Hematopoietic multipotent progenitor cell treated with erythropoietin and hydrocortisone succinate and interleukin-3 and kit ligand, for 8 days (in vitro differentiated cells): ENCODE measurements around the gene PPP1R8.
A peak's percentile ranks its signal among the peaks of the same experiment; 100 is the strongest.
"Not testable (repeated sequence)": the region's sequence is repeated elsewhere in the genome, so short reads cannot be mapped to it uniquely, and the experiment has no call there.

Experiments used
- DNase-seq: peaks from one replicate; pipeline ENCODE4 v3.0.0-alpha.2; 2015

PPP1R8 gene

DNA sequence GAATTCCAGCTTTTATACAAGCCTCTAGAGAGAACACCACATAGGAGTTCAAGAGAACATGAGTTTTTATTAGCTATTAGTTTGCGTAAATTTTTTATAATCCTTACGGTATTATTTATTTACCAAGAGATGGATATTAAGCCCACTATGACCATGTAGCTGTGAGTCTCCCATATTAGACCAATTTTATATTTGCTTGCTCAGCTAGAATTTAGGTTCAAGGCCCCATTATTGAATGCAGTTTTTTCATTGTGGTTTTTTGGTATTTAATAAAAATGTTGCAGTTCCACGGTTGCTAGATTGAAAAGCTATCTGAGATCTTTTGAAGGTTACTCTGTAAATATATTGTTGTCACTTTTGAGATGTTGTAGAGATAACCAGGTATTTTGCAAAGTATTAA lies 2.9 kb downstream of the PPP1R8 start:
- DNase-seq, result no peak

GRCh38 chr1:27835046-27835445 lies 4.5 kb downstream of the PPP1R8 start:
- DNase-seq, result no peak

GRCh38 chr1:27835501-27835900 lies 4.9 kb downstream of the PPP1R8 start:
- no peak for DNase-seq

- DNase-seq, result no peak
Observed at GRCh38 chr1:27849951-27850350, 19.4 kb downstream of the PPP1R8 start.

GRCh38 chr1:27855085-27855484 lies 24.5 kb downstream of the PPP1R8 start:
- DNase-seq, result no peak

GRCh38 chr1:27856561-27857343 lies 26.2 kb downstream of the PPP1R8 start:
- DNase-seq, result no peak

DNA sequence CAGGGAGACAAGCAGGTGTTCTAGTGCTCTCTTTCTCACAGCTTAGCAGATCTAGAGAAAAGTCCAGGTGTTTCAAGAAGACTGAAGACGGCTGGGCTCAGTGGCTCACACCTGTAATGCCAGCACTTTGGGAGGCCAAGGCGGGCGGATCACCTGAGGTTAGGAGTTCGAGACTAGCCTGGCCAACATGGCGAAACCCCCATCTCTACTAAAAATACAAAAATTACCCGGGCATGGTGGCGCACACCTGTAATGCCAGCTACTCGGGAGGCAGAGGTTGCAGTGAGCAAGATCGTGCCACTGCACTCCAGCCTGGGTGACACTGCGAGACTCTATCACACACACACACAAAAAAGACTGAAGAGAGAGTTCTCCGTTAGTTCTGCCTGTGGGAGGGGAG lies 27.0 kb downstream of the PPP1R8 start:
- DNase-seq, result not testable (repeated sequence)

DNA sequence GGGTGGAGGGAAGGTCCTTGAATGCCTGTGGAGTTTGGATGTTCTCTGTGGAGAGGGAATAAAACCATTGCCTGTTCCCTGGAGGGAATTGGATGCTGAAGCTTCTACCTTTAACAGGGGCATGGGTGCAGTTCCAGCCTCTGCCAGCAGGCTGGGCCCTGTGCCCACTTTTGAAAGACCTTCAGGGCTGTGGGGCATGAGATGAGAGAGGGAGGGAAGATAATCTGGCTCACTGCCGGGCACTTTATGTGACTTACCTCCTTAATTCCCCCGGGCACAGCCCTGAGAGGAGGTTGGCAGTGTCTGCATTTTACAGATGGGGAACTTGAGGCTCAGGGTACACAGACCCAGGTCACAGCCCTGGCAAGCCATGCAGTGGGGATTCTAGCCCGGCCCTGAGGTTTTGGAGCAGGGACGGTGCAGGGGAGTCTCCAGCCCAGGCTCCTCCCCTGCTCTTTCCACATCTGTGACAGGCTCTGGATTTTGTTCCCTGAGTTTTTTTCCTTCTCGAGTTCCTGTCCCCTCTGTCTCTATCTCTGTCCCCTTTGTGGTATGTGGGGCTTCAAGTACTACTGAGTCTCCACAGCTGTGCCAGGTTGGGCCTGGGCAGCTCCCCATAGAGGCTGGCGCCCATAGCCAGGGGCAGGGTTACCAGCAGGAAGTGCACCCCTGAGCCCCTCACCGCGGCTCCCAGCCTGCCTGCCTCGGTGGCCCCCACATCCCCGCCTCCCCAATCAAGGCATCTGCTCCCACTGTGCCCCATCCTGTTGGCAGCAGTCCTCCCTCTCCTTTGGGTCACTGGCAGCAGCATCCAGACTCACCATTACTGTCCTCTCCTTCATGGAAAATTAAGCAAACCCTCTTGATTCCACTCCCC lies 27.7 kb downstream of the PPP1R8 start:
- DNase-seq, result peak; percentile 93

GRCh38 chr1:27858949-27859576 lies 28.5 kb downstream of the PPP1R8 start:
- no peak for DNase-seq

DNA sequence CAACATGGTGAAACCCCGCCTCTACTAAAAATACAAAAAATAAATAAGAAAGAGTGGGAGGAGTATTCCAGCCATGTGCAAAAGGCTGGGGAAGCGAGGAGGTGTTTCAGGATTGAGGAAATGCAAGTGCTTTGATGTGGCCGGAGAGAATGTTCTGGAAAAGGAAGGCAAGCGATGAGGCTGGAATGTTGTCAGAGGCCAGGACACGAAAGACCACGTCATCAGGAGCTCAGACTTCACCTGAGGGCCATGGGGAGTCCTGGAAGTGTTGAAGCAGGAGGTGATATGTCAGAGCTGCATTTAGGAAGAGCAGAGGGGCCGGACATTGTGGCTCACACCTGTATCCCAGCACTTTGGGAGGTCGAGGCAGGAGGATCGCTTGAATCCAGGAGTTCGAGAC lies 30.9 kb downstream of the PPP1R8 start:
- DNase-seq, result no peak

DNA sequence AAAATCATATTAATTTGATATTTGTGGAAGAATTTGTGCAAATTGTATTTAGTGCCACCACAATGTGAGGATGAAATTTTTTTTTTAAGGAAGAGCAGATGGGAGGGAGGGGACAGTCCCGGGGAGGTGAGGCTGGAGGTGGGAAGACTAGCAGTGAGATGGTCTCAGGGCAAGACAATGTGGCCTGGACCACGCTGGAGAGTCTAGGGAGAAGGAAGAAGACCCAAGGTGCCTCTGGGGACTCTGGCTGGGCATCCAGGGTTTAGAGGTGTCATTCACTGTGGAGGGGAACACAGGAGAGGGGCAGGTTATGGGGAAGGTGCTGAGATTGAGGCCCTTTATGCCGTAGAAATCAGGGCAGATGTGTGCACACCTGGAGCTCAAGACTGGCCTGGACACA lies 31.4 kb downstream of the PPP1R8 start:
- no peak for DNase-seq

DNA sequence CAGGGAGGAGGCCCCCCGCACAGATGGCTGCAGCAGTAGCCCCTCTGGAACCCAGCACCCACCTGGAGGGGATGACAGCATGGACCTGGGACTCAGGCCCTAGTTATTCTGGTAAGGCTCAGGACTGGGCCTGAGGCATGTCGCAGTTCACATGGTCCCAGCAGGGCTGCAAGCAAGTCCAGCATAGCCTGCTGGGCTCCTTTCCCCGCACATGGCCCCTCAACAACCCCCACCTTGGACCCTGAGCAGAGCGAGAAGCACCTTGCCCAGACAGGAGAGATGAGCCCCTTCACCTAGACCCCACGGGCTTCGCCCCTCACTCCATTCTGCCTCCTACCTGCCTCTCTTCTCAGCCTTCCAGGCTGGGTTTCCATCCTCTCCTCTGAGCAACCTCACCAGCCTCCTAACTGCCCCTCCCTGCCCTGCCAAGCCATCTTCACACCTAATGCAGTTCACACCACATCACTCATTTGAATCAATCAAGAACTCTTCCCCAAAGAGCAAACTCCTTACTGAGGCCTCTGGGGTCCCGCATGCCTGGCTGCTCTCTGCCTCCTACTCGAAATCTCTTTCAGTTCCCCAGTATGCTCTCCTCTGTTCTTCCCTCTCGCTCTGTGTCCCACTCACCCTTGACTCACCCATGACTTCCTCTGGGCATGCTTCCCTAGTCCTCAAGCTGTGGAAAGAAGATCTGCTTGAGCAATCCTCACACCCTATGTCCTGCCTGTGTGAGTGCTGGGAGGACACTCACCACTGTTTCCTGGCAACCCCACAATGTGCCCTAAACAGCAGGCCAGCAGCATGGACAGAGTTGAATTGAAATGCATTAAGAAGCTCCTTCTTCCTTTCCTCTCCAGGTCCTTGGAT lies 32.3 kb downstream of the PPP1R8 start:
- peak; percentile 59 for DNase-seq

DNA sequence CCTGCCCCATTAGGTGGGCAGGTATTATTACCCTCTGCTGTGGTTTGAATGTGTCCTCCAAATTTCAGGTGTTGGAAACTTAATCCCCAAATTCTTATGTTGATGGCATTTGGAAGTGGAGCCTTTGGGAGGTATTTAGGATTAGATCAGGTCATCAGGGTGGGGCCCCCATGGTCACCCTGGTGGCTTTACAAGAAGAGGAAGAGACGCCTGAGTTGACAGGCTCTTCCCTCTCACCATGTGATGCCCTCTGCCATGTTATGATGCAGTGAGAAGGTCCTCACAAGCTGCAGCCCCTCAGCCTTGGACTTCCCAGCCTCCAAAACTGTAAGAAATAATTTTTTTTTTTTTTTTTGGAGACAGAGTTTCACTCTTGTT lies 32.9 kb downstream of the PPP1R8 start:
- no peak for DNase-seq

- DNase-seq, result no peak
Observed at GRCh38 chr1:27864264-27864895, 33.8 kb downstream of the PPP1R8 start.

DNA sequence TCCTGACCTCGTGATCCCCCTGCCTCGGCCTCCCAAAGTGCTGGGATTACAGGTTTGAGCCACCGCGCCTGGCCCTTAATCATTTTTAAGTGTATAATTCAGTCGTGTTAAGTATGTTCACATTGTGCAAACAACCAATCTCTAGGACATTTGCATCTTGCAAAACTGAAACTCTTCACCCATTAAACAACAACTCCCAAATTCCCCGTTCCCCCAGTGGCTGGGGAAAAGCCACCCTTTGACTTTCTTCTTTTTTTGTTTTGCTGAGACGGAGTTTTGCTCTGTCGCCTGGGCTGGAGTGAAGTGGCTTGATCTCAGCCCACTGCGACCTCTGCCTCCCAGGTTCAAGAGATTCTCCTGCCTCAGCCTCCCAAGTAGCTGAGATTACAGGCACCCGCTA lies 35.2 kb downstream of the PPP1R8 start:
- DNase-seq, result no peak

- no peak for DNase-seq
Observed at GRCh38 chr1:27868556-27868931, 38.0 kb downstream of the PPP1R8 start.

- DNase-seq, result peak; percentile 83
Observed at GRCh38 chr1:27868932-27869718, 38.5 kb downstream of the PPP1R8 start.

DNA sequence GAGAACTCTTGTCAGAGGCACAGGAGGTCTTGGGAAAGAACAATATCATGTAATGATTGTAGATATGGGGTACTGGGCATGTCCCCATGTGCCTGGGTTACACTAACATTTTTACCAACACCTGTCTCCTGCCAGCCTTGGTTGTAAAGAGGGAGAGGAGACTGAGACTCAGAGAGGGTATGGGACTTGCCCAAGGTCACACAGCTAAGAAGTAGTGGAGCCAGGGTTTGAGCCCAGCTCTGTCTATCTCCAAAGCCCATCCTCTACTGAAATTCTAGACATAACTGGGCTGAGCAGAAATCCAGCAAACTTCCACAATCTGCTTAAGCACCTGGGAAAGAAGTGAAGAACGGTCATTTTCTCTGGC lies 39.1 kb downstream of the PPP1R8 start:
- DNase-seq, result peak; percentile 41

- DNase-seq, result not testable (repeated sequence)
Observed at GRCh38 chr1:27871076-27871475, 40.5 kb downstream of the PPP1R8 start.

- peak; percentile 62 for DNase-seq
Observed at GRCh38 chr1:27872059-27872801, 41.6 kb downstream of the PPP1R8 start, which contains the start of gene THEMIS2. Gene THEMIS2, plus strand, starts transcription at chr1:27872544. Its CDS starts 28 bp downstream, at chr1:27872572.
